HG02885 (cell line): ENCODE measurements around the gene PTGER1.

Experiments
- ATAC-seq: cut with Tn5 transposase; IDR thresholded peaks from one replicate; pipeline ENCODE4 v1.9.1; 2021; ENCODE audit warnings: mild to moderate bottlenecking; ENCODE audit not compliant: unreplicated experiment, poor library complexity

PTGER1 gene

DNA sequence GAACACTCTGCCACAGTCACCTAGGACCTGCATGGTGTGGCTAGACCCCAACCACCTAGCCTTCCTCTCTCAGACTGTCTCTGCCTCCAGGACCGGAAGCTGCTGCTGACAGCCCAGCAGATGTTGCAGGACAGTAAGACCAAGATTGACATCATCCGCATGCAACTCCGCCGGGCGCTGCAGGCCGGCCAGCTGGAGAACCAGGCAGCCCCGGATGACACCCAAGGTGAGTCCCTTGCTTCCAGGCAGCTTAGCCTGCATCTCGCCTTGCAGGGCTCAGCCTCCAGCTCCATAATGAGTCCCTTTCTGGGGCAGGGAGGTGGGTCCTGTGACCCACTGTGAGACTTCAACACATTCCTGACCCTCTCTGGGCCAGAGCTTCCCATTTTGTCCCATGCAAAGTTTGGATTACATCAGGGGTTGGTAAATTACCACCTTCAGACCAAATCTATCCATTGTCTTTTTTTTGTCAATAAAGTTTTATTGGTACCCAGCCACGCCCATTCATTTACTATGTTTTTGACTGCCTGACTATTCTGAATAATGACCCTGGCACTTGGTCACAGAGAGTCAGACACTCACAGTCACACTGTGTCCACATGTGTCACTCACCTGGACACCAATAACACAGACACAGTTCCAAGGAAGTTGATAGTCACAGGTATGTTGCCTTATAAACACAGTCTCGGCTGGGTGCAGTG is 28.7 kb downstream of the PTGER1 start:
- ATAC-seq: no peak

DNA sequence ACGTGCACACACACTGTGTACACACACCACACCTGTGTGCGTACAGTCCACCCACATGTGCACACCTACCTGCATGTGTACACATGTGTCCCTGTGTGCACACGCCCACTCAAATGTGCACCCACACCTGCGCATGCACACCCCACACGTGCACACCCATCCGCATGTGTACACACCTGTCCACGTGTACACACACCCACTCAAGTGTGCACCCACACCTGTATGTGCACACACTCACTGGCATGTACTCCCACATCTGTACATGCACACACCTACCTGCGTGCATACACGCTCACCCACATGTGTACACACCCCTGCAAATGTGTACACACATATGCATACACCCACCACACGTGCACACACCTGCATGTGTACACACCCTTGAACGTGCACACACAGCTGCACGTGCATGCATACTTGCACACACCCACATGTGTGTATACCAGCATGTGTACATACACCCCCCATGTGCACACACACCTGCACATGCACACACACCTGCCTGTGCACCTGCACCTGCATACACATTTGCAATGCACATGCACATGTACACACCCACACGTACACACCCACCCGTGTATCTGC is 31.4 kb downstream of the PTGER1 start:
- no peak for ATAC-seq

DNA sequence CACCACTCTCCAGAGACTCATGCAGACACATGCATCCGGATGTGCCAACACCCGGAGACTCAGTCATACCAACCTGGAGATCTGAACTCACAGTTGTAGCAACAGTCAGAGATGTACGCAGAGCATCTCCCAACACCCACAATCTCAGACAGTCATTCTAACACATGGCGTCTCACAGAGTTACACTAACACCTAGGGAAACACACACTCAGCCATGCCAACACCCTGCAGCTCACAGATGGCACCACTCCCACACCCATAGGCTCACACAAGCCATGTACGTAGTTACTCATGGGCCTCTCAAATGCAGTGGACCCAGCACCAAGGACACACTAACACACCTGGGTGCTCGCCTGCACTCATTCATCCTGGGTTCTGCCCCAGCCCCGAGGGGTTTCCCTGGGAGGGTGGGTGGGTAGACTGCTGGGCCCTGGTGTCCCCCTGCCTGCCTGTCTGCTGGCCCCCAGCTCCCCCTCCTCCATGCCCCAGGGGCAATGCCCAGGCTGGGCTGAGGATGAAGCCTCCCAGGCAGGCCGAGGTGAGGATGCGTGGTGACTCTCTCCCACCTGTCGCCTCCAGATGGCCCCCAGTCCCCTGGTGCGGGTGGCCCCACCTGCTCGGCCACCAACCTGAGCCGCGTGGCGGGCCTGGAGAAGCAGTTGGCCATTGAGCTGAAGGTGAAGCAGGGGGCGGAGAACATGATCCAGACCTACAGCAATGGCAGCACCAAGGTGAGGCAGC is 32.1 kb downstream of the PTGER1 start:
- no peak for ATAC-seq

DNA sequence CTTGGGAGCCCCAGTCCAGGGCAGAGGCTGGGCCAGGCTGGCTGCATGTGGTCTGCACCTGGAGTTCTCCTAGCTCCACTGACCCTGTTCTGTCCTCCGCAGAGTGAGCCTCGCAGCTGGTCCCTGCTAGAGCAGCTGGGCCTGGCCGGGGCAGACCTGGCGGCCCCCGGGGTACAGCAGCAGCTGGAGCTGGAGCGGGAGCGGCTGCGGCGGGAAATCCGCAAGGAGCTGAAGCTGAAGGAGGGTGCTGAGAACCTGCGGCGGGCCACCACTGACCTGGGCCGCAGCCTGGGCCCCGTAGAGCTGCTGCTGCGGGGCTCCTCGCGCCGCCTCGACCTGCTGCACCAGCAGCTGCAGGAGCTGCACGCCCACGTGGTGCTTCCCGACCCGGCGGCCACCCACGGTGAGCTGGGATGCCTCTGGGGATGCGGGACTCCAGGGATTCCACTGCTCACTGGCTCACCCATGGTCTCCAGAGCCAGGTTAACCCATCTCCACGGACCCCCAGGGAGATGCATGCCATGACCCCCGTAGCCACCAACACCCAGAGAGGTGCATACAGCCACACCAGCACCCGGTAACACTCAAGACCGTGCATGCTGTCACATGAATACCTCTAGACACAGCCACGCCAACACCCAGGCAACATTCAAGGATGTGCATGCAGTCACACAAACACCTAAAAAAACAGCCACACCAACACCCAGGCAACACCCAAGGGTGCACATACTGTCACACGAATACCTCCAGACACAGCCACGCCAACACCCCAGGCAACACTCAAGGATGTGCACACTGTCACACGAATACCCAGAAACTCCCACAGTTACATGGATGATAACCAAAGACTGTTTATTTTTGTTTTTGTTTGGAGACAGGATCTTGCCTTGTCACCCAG is 33.9 kb downstream of the PTGER1 start:
- no peak for ATAC-seq

DNA sequence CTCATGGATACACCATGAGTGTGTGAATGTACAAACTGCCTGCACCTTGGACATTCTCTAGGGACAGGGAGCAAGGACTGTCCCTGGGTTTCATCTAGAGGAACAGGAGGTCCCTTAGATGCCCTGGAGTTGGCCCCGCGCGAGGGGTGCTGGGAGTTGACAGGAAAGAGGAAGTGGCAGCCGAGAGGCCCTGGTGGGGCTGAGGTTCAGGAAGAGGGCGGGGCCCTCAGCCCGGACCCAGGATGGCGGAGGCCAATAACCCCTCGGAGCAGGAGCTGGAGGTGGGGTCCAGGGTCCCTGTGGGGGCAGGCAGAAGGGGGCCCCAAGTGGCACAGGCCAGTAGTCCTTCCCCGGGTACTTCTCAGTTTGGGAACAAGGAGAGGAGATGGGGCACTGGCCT is 35.1 kb downstream of the PTGER1 start:
- peak; percentile 75 for ATAC-seq

DNA sequence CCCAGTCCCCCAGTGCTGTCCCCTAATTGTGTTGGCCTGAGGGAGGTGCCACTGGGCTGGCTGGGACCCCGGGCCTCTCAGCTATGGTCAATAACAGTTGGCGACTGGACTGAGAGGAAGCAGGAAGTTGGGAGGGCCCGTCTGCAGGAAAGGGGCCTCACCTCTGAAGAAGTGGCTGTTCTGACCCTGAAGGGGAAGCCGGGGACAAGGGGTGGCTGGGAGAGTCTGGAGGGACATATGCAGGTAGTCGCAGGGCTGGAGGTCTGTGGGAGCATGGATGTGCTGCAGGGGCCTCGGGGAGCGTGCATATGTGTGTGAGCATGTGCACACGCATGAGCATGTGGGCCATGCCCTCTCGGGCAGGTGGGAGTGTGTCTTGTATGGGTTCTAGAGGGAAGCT is 36.1 kb downstream of the PTGER1 start:
- no peak for ATAC-seq

DNA sequence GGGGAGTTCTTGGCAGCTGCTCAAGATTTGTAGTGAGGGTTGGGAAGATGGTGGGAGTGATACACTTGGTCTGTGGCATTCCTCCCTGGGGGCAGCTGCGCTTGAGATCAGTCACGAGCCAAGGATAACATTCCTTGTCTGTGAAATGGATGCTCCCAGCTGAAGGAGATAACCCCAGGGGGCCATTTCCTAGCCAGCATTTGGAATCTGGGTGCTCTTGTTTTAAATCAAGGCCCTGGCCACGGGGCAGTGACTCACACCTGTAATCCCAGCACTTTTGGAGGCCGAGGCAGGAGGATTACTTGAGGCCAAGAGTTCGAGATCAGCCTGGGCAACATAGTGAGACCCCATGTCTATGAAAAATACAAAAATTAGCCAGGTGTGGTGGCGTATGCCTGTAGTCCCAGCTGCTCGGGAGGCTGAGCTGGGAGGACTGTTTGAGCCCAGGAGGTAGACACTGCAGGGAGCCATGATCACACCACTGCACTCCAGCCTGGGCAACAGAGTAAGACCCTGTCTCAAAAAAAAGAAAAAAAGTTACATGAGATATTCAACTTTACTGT is 37.5 kb downstream of the PTGER1 start:
- no peak for ATAC-seq

DNA sequence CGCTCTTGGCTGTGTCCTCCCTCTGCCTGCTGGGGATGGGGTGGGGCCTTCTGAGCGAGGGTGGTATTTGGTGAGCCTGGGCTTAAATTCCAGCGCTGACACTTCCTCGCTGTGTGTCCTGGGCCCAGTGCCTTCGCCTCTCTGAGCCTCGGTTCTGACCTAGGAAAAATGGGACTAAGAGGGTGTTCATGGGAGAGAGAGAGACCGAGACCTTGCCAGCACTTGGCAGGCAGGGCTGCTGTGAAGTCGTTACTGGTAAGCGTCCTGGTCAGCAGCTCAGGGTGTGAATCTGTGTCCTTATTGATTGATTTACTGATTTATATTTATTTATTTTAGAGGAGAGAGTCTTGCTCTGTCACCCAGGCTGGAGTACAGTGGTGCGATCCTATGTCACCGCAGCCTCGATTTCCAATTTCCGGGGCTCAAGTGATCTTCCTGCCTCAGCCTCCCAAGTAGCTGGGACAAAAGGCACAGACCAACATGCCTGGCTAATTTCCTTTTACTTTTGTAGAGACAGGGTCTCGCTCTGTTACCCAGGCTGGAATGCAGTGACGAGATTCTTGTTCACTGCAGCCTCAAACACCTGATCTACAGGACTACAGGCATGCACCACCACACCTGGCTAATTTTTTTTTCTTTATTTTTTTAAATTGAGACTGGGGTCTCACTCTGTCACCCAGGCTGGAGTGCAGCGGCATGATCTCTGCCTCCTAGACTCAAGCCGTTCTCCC is 39.7 kb downstream of the PTGER1 start:
- ATAC-seq: no peak

DNA sequence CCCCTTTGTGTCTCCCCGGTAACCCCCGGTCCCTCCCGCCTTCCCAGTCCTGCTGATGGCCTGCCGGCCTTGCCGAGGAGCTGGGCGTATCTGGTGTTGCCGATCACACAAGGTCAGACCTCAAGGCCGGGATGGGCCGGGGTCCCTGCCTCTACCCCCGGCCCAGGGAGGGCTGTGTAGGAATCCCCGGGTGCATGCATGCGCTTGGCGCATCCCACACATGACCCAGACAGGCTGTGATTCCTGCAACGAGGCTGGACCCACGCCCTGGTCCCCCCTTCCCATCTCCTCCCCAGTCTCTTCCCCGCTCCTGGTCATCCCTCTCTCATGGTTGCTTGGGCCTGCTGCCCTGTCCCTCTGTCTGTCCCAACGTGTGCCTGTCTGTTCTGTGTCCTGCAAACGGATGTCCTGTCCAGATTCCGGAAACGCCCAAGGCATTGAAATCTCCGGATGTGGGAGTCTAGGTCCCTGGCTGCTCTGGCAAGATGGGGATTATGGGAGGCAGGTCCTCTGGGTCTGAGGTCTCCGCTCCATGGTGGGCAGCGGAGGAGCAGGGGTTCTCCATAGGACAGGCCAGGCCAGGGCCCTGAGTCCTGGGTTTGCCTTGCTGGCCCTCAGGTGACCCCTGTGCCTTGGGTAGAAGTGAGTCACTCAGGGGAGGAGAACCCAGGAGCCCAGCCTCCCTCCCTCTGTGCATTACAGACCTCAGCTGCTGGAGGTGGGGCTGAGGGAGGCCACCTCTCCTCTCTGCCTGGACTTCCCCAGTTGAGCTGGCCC is 40.4 kb downstream of the PTGER1 start:
- ATAC-seq: no peak

DNA sequence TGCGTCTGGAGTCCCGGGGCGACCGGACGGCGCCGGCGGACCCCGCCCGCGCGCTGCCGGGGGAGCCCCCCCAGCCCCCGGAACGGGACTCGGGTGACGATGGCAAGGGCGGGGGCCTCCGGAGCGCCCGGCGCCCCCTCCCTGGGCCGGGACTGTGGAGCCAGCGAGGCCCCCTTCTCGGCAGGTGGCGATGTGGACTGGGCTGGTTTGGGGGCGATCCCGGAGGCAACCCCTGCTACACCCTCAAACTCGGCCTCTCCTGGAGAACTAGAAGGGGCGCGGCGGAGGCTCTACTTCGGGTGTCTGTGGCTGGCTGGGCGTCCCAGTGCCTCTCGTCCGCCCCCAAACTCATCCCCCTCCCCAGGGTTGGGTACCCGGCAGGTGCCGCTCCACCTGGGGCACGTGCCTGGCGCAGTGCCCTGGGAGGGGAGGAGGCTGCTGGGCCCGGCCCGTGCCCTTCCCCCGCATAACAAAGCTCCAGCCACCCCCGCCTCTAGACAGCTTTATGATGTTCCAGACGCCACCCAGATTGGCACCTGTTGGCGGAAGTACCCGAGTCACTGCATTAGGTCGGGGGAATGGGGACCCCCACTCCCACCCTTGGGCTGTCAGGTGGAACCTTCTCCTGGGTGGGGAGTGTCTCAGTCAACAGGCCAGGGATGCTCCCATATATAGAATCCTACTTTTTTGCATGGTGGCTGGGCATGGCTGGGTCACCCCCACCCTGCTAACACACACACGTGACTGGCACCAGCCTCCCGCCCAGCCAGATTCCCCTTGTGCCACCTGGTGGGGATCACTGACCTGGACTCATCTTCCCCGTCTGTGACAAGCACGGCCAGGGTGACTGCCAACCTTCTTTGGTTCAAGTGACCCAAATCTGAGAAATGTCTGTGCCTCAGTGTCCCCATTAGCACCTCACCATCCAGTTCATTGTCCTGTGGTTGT is 41.3 kb downstream of the PTGER1 start:
- peak; percentile 16 for ATAC-seq

DNA sequence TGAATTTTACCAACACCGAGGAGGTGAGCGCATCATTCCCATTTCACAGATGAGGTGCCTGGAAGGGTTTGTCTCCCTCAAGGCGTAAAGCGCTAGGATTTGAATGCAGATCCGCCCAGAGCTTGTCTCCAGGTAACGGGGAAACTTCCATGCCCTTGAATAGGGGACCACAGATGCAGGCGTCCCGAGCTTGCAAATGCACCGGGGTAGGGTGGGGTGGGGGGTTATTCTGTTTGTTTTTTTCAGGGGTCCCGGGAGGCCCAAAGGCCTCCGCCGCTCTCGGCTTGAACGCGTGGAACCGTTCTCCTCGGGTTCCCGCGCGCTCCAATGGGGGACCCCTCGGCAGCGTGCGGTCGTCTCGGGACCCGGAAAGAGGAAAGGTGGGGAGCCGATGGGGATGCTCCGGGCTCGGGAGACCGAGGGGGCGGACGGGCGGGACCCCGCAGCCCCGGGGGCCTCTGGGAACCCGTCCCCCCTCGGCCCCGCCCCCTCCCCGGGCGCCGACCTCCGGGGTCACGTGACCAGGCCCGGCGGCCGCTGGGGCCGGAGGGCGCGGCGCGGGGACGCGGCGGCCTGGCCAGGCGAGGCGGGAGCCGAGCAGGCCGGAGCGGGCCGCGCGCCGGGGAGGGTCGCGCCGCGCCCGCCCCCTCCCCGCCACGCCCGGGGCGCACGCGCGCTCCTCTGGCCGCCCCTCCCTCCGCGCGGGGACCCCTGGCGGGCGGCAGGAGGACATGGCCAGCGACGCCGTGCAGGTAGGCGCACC is 42.2 kb downstream of the PTGER1 start, which contains the start of gene PKN1:
Gene PKN1, plus strand, starts transcription at position 516 of the 763 bp plus-strand sequence. Its CDS starts 216 bp downstream, at position 732.
- ATAC-seq: peak; percentile 65

DNA sequence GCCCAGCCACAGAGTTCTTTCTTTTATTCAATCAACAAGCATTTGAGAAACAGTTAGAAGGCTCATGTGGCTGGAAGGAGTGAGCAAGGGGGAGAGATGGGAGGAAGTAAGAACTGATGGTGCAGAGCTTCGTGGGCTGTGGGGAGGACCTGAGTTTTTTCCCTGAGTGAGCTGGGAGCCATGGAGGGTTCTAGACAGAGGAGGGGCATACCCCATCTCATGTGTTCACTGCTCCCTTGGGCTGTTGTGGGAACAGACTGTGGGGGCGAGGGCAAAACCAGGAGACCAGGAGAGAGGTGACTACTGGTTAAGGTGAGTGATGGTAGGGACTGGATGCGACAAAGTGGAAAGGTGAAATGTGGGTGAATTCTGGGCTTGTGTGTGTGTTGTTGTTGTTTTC is 44.4 kb downstream of the PTGER1 start:
- ATAC-seq: no peak

DNA sequence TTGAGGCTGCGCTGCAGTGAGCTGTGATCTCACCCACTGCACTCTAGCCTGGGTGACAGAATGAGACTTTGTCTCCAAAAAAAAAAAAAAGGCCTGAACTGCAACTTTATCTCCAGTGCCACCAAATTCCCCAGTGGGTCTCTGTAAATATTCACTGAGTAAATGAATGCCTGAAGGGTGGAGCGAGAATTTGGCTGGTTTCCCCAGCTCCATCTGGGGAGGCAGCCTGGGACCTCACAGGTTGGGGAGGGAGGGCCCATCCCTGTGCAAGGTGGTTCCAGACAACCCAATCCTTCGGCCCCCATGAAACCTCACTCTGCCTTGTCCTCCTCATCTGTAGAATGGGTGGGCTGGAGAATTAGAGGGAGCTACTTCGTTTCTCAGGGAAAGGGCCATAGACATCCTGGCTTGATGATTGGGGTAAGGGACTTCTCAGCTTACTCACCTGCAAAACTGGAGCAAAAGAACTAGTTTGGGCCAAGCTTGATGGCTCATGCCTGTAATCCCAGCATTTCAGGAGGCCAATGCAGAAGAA is 46.2 kb downstream of the PTGER1 start:
- no peak for ATAC-seq

DNA sequence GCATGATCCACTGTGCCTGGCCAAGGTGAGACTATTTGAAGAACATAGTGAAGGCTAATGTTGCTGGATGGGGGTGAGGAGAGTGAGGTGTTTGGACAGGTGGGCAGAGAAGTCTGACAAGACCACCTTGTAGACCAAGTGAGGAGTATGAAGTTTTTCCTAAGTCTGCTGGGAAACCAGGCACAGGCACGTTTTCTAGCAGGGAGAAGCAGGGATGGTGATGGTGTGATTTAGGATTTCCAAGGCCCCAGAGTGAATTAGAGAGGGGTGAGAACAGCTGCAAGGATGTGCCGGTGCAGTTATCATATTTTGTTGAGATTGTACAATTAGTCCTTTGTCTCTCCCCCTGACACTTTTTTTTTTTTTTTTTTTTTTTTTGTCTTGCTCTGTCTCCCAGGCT is 47.7 kb downstream of the PTGER1 start:
- no peak for ATAC-seq

DNA sequence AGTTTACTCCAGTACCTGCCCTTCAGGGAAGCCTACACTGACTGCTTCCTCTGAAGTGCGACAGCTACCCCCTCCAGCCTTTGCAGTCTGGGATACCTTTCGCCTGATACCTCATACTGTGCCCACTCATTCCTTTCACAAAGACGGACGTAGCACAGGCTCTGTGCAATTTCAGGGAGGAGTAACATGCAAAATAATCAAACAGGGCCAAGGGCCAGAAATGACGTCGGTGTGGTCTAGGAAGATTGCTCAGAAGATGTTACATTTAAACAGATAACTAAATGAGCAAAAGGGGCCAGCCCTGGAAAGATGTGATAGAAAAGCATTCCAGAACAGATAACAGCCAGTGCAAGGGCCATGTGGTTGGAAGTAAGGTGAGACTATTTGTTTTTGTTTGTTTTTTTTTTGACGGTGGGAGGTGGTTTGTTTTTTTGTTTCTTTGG is 49.4 kb downstream of the PTGER1 start:
- ATAC-seq: no peak
